ENCODE results near the gene CHST11. TPM values are rescaled to one million over a fixed set of nuclear protein-coding genes. Genes with fewer than 3 reads are reported as not detected.
A peak's percentile ranks its signal among the peaks of the same experiment; 100 is the strongest.

The CHST11 gene
- total and polyA plus RNA-seq, 8 donors = 11.1 to 56.9 (median 14.8) TPM

GRCh38 chr12:104598342-104599271 lies 141.9 kb downstream of the CHST11 start:
- no peak for ATAC-seq
- Histone ChIP-seq H3K27ac (no peak overlapping the region), H3K27me3 (no peaks in the 10 kb centered on the region), H3K4me1 (peaks cover 14 to 73% of the 10 kb centered on the region in 2 donors), H3K9me3 (no peaks in the 10 kb centered on the region), H3K4me3 (no peak overlapping the region), H3K36me3 (no peaks in the 10 kb centered on the region)
- DNase-seq = no peak
- intact Hi-C loops (cut with DNase I) = no loop called here
- TF ChIP-seq, protein P1, sequence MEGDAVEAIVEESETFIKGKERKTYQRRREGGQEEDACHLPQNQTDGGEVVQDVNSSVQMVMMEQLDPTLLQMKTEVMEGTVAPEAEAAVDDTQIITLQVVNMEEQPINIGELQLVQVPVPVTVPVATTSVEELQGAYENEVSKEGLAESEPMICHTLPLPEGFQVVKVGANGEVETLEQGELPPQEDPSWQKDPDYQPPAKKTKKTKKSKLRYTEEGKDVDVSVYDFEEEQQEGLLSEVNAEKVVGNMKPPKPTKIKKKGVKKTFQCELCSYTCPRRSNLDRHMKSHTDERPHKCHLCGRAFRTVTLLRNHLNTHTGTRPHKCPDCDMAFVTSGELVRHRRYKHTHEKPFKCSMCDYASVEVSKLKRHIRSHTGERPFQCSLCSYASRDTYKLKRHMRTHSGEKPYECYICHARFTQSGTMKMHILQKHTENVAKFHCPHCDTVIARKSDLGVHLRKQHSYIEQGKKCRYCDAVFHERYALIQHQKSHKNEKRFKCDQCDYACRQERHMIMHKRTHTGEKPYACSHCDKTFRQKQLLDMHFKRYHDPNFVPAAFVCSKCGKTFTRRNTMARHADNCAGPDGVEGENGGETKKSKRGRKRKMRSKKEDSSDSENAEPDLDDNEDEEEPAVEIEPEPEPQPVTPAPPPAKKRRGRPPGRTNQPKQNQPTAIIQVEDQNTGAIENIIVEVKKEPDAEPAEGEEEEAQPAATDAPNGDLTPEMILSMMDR (IDR thresholded peaks at IDR 0.05) = no peak

- no peak overlapping the region for H3K27ac ChIP-seq
- H3K4me3 ChIP-seq = no peak overlapping the region
- H3K4me1 ChIP-seq = peaks cover 22 to 82% of the 10 kb centered on the region in 2 donors
- TF ChIP-seq, protein P1 (IDR thresholded peaks at IDR 0.05) = no peak
- ATAC-seq = no peak
- no peaks in the 10 kb centered on the region for H3K27me3 ChIP-seq
- no peaks in the 10 kb centered on the region for H3K9me3 ChIP-seq
- intact Hi-C loops (cut with DNase I) = no loop called here
- DNase-seq = no peak
- H3K36me3 ChIP-seq = no peaks in the 10 kb centered on the region
These were observed 142.7 kb downstream of the CHST11 start for GRCh38 chr12:104599272-104600035.

- TF ChIP-seq, protein P1 (IDR thresholded peaks at IDR 0.05) = no peak
These were observed 143.4 kb downstream of the CHST11 start for GRCh38 chr12:104600036-104600712.

DNA sequence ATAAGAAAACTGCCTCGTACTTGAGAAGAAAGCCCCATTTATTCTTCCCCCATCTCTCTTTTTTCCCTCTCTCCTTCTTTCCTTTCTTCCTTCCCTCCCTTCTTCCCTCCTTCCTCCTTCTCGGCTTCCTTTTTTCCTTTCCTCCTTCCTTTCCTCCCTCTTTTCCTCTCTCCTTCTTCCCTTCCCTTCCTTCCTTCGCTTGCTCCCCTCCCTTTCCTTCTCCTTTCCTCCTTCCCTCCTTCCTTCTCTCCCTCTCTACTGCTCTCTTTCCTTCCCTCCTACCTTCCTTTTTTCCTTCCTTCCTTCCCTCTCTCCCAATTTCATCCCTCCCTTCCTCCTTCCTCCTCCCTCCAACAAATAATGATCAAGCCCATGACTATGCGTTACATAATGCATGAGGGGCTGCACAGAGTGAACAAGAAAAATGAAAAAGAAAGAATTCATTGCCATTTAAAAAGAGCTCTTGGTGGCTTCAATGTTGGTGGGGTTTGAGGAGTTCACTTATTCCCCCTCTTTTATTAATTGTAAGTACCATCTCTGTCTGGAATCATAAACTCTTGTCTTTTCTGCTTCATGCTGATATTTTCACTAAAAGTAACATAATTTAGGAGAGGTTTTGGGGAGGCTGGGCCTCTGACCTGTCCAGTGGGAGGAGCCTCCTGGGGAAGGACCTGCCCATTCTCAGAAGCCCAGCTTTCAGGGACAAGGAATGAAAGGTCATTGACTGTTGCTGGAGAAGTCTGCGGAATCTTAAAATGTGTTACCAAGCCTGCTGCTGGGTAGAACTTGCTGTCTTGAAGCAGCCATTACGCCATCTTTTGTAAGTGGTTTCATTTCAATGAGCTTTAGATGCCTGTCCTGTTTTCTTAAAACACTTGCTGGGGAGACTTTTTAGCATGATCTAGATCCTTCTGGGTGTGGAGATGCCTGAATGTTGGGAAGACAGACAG lies 144.3 kb downstream of the CHST11 start:
- ATAC-seq = peak; percentile 6
- Histone ChIP-seq H3K27ac (peak overlapping the region; percentile 31 to 51), H3K4me3 (no peak overlapping the region), H3K36me3 (no peaks in the 10 kb centered on the region), H3K9me3 (no peaks in the 10 kb centered on the region), H3K27me3 (no peaks in the 10 kb centered on the region), H3K4me1 (peaks cover 25 to 93% of the 10 kb centered on the region in 2 donors)
- no peak for DNase-seq
- intact Hi-C loops (cut with DNase I) = no loop called here
- TF ChIP-seq, protein P1 (IDR thresholded peaks at IDR 0.05) = no peak

More at GRCh38 chr12:104600036-104600712, 143.4 kb downstream of the CHST11 start:
- Histone ChIP-seq H3K9me3 (no peaks in the 10 kb centered on the region), H3K4me1 (peaks cover 25 to 89% of the 10 kb centered on the region in 2 donors), H3K36me3 (no peaks in the 10 kb centered on the region), H3K27me3 (no peaks in the 10 kb centered on the region), H3K4me3 (no peak overlapping the region), H3K27ac (peak overlapping the region in 1 of 2 donors; percentile 51)
- ATAC-seq (no peak), DNase-seq (no peak)
- intact Hi-C loops (cut with DNase I) = no loop called here

Data from left lung (tissue), 10 donors.